K562 (cell line): ENCODE results near the gene ZNF692. TPM values are rescaled to one million over a fixed set of nuclear protein-coding genes. Genes with fewer than 3 reads are reported as not detected.

Experiments
- DNMT1 ChIP-seq: fragments of 450-650 bp; IDR thresholded peaks from 2 replicates; pipeline ENCODE4 v1.6.1; 2016; ENCODE audit warnings: antibody characterized with exemption, mild to moderate bottlenecking
- DPF2 ChIP-seq: fragments of 450-650 bp; IDR thresholded peaks from 2 replicates; pipeline ENCODE4 v1.6.1; 2016
- FOS ChIP-seq: IDR thresholded peaks from 3 replicates; pipeline ENCODE4 v1.6.1; 2011; ENCODE audit not compliant: insufficient read length; ENCODE audit errors: extremely low read depth
- HDAC2 ChIP-seq: fragments of 450-650 bp; IDR thresholded peaks from 2 replicates; pipeline ENCODE4 v1.6.1; 2016; ENCODE audit warnings: mild to moderate bottlenecking
- HMGN3 ChIP-seq: IDR thresholded peaks from 2 replicates; pipeline ENCODE4 v1.6.1; 2011; ENCODE audit warnings: borderline replicate concordance, low read depth, mild to moderate bottlenecking, mixed read lengths, low read length; ENCODE audit not compliant: insufficient read length; ENCODE audit errors: extremely low read depth
- ILK ChIP-seq: fragments of 450-650 bp; IDR thresholded peaks from 2 replicates; pipeline ENCODE4 v1.6.1; 2016; ENCODE audit warnings: missing genetic modification characterization, low read depth, mild to moderate bottlenecking, missing compliant biosample characterization, moderate library complexity, borderline replicate concordance
- KLF1 ChIP-seq: fragments of 450-650 bp; IDR thresholded peaks from 2 replicates; pipeline ENCODE4 v1.6.1; 2016; ENCODE audit warnings: missing genetic modification characterization, missing compliant biosample characterization
- MAFG ChIP-seq: fragments of 450-650 bp; conservative IDR thresholded peaks from 2 replicates; pipeline ENCODE4 v1.6.1; 2016; ENCODE audit warnings: missing genetic modification characterization, missing compliant biosample characterization
- MXD1 ChIP-seq: fragments of 250-450 bp; sonication (Bioruptor Pico); IDR thresholded peaks from 2 replicates; pipeline ENCODE4 v1.8.0; 2021; ENCODE audit warnings: borderline replicate concordance, mild to moderate bottlenecking, moderate library complexity; ENCODE audit not compliant: poor library complexity, severe bottlenecking
- NFIC ChIP-seq: fragments of 450-650 bp; IDR thresholded peaks from 2 replicates; pipeline ENCODE4 v1.6.1; 2017; ENCODE audit warnings: mild to moderate bottlenecking, inconsistent platforms
- NONO ChIP-seq, 2 experiments: fragments of 200-400 bp in 1 of 2; fragments of 450-650 bp in 1 of 2; formaldehyde crosslinking in 1 of 2; IDR thresholded peaks; 2 replicates each; pipeline ENCODE4 v1.6.1; 2017; ENCODE audit warnings: low read depth in 2 of 2, mild to moderate bottlenecking in 2 of 2, moderate library complexity in 2 of 2, low read length in 1 of 2
- PATZ1 ChIP-seq: fragments of 250-450 bp; sonication (Bioruptor Pico); IDR thresholded peaks from 2 replicates; pipeline ENCODE4 v1.5.0; 2020; ENCODE audit warnings: mild to moderate bottlenecking, borderline replicate concordance
- PHF20 ChIP-seq: fragments of 450-650 bp; IDR thresholded peaks from 2 replicates; pipeline ENCODE4 v1.6.1; 2018; ENCODE audit not compliant: partially characterized antibody
- SETDB1 ChIP-seq: IDR thresholded peaks from one replicate; pipeline ENCODE4 v1.6.1; 2012; ENCODE audit warnings: low read length, control low read depth, inconsistent platforms
- SIN3A ChIP-seq, 2 experiments: fragments of 150-350 bp in 1 of 2; IDR thresholded peaks; 2 replicates each; pipeline ENCODE4 v1.6.1; 2011 to 2016; ENCODE audit warnings: borderline replicate concordance in 2 of 2, low read depth in 2 of 2, low read length in 2 of 2, mild to moderate bottlenecking in 2 of 2, moderate library complexity in 2 of 2; ENCODE audit not compliant: control insufficient read depth in 1 of 2
- SRF ChIP-seq, 2 experiments: fragments of 250-450, 450-650 bp in 1 of 2; sonication (Bioruptor Pico) in 1 of 2; sonication (generic) in 1 of 2; formaldehyde crosslinking; IDR thresholded peaks; 2 replicates each; pipeline versions ENCODE4 v1.5.0 to v1.5.1; 2020 to 2022; ENCODE audit warnings: mild to moderate bottlenecking in 1 of 2, missing genetic modification reagents in 1 of 2
- U2AF1 ChIP-seq: fragments of 200-400 bp; formaldehyde crosslinking; optimal IDR thresholded peaks from 2 replicates; pipeline ENCODE3; 2017; ENCODE audit warnings: mild to moderate bottlenecking, low read depth, low read length, moderate library complexity
- ZBTB49 ChIP-seq: sonication (generic); formaldehyde crosslinking; IDR thresholded peaks from 2 replicates; pipeline ENCODE4 v1.8.0; 2022; ENCODE audit warnings: missing genetic modification reagents, mild to moderate bottlenecking, borderline replicate concordance
- ZC3H8 ChIP-seq: fragments of 450-650 bp; IDR thresholded peaks from 2 replicates; pipeline ENCODE4 v1.6.1; 2017
- ZNF449 ChIP-seq: fragments of 250-450 bp; sonication (Bioruptor Pico); IDR thresholded peaks from 2 replicates; pipeline ENCODE4 v1.8.0; 2022; ENCODE audit warnings: moderate library complexity, mild to moderate bottlenecking, inconsistent platforms
- ZNF707 ChIP-seq: fragments of 250-450 bp; sonication (Bioruptor Pico); conservative IDR thresholded peaks from 2 replicates; pipeline ENCODE4 v1.8.0; 2022; ENCODE audit warnings: inconsistent platforms, mild to moderate bottlenecking, moderate library complexity
- polyA plus RNA-seq, 8 experiments: library from polyadenylated mRNA; depleted of rRNA in 4 of 8; stranded (reverse) in 5 of 8; unstranded in 3 of 8; fragments of >200 nt; fragmentation: Nextera tagmentation in 2 of 8; fragmentation: Illumina TruSeq in 1 of 8; extraction: Ambion mirVana in 2 of 8; extraction: Trizol in 1 of 8; gene quantifications; 2 replicates each; pipeline versions ENCODE4 v1.2.1 to v1.2.3, GENCODE V29; 2011 to 2014; ENCODE audit warnings: inconsistent platforms in 1 of 8, missing spikeins in 1 of 8
- total RNA-seq, 7 experiments: library from RNA; depleted of rRNA in 6 of 7; stranded (reverse); fragments of >200 nt in 6 of 7; fragmentation: Illumina TruSeq in 2 of 7; extraction: Trizol in 2 of 7; gene quantifications; 2 replicates each; pipeline versions ENCODE4 v1.2.1 to v1.2.3, GENCODE V29; 2011 to 2021; ENCODE audit warnings: low replicate concordance in 1 of 7

Gene ZNF692
- total and polyA plus RNA-seq, 9 of the 15 experiments (the other 6 are each of a cell fraction or from before 2014, with no cell fraction given) = 8.4 to 143 (median 55.9) TPM

GRCh38 chr1:248838357-248839167, 20.3 kb downstream of the ZNF692 start (continued):
- peak; percentile 10; the same call in 1 of the 2 replicates for TF ChIP-seq DPF2
- TF ChIP-seq ZNF707 (CRISPR knock-in tag) = no peak
- TF ChIP-seq U2AF1 = no peak
- peak; percentile 65 for TF ChIP-seq PHF20
- TF ChIP-seq ZBTB49 = peak; percentile 56; the same call in 1 of the 2 replicates
- TF ChIP-seq ZC3H8 = no peak
- no peak for TF ChIP-seq KLF1 (tag)
- no peak for TF ChIP-seq HDAC2
- no peak for TF ChIP-seq MXD1 (CRISPR knock-in tag)
- TF ChIP-seq PATZ1 (CRISPR knock-in tag) = peak; percentile 83; the same call in 1 of the 2 replicates
- TF ChIP-seq FOS = peak; percentile 62
- TF ChIP-seq NONO (IDR thresholded peaks at IDR 0.05; ENCODE audit: low read depth in 2 of 2, low read length in 1 of 2) = peak in 1 of 2 experiments; percentile 37; a peak in 1 of 4 replicates
- TF ChIP-seq ZNF449 (CRISPR knock-in tag) = no peak
- no peak for TF ChIP-seq SETDB1
- TF ChIP-seq MAFG = no peak
- TF ChIP-seq HMGN3 = peak; percentile 64
- 0 out of 4 replicates have a peak, but pooled peaks of 1 of the 2 experiments have one; percentile 61 for TF ChIP-seq SIN3A (IDR thresholded peaks at IDR 0.05; ENCODE audit: borderline replicate concordance in 2 of 2, control insufficient read depth in 1 of 2, low read depth in 2 of 2, low read length in 2 of 2)
- TF ChIP-seq DNMT1 = no peak
- no peak for TF ChIP-seq SRF (CRISPR knock-in tag; IDR thresholded peaks at IDR 0.05)
- TF ChIP-seq ILK (tag) = no peak
- 0 out of 2 replicates have a peak, but pooled peaks have one; percentile 30 for TF ChIP-seq NFIC
